ENCODE data around the gene ATP1B2.

The ATP1B2 gene

DNA sequence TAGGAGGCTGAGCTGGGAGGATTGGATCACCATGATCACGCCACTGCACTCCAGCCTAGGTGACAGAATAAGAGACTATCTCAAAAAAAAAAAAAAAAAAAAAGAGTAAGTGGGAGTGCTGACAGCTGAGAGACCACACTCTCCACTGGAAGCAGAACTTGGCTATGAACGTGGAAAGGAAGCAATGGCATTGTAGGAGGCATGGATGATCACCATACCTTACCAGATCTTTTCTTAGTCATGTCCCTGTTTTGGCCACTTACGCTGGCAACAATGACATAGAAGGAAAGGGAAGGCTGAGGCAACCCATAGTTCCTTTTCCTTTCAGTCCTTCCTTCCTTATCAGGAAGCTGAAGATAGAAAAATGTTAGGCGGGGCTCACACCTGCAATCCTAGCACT is 3.7 kb upstream of the ATP1B2 start:
- DNase-seq (ENCODE audit: low read depth in 1 of 2, low spot score in 1 of 2): no peak
- TF ChIP-seq, protein P1, sequence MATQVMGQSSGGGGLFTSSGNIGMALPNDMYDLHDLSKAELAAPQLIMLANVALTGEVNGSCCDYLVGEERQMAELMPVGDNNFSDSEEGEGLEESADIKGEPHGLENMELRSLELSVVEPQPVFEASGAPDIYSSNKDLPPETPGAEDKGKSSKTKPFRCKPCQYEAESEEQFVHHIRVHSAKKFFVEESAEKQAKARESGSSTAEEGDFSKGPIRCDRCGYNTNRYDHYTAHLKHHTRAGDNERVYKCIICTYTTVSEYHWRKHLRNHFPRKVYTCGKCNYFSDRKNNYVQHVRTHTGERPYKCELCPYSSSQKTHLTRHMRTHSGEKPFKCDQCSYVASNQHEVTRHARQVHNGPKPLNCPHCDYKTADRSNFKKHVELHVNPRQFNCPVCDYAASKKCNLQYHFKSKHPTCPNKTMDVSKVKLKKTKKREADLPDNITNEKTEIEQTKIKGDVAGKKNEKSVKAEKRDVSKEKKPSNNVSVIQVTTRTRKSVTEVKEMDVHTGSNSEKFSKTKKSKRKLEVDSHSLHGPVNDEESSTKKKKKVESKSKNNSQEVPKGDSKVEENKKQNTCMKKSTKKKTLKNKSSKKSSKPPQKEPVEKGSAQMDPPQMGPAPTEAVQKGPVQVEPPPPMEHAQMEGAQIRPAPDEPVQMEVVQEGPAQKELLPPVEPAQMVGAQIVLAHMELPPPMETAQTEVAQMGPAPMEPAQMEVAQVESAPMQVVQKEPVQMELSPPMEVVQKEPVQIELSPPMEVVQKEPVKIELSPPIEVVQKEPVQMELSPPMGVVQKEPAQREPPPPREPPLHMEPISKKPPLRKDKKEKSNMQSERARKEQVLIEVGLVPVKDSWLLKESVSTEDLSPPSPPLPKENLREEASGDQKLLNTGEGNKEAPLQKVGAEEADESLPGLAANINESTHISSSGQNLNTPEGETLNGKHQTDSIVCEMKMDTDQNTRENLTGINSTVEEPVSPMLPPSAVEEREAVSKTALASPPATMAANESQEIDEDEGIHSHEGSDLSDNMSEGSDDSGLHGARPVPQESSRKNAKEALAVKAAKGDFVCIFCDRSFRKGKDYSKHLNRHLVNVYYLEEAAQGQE (IDR thresholded peaks at IDR 0.05; ENCODE audit: insufficient replicate concordance, low read depth): no peak
- no peak for TF ChIP-seq SPI1 (IDR thresholded peaks at IDR 0.05; ENCODE audit: borderline replicate concordance, low read depth)
- no peak for TF ChIP-seq GABPA (IDR thresholded peaks at IDR 0.05; ENCODE audit: low read depth)
- TF ChIP-seq, protein P2, sequence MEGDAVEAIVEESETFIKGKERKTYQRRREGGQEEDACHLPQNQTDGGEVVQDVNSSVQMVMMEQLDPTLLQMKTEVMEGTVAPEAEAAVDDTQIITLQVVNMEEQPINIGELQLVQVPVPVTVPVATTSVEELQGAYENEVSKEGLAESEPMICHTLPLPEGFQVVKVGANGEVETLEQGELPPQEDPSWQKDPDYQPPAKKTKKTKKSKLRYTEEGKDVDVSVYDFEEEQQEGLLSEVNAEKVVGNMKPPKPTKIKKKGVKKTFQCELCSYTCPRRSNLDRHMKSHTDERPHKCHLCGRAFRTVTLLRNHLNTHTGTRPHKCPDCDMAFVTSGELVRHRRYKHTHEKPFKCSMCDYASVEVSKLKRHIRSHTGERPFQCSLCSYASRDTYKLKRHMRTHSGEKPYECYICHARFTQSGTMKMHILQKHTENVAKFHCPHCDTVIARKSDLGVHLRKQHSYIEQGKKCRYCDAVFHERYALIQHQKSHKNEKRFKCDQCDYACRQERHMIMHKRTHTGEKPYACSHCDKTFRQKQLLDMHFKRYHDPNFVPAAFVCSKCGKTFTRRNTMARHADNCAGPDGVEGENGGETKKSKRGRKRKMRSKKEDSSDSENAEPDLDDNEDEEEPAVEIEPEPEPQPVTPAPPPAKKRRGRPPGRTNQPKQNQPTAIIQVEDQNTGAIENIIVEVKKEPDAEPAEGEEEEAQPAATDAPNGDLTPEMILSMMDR (IDR thresholded peaks at IDR 0.05; ENCODE audit: insufficient read depth, low read length): no peak
- TF ChIP-seq POLR2AphosphoS5 (IDR thresholded peaks at IDR 0.05; ENCODE audit: low read depth): no peak
- Histone ChIP-seq H3K27me3 (ENCODE audit: insufficient read depth, poor library complexity, severe bottlenecking) (no peaks in the 10 kb centered on the region), H3K27ac (replicated peaks) (no peak overlapping the region), H3K4me3 (replicated peaks; ENCODE audit: insufficient read depth, low read length) (no peak overlapping the region)

DNA sequence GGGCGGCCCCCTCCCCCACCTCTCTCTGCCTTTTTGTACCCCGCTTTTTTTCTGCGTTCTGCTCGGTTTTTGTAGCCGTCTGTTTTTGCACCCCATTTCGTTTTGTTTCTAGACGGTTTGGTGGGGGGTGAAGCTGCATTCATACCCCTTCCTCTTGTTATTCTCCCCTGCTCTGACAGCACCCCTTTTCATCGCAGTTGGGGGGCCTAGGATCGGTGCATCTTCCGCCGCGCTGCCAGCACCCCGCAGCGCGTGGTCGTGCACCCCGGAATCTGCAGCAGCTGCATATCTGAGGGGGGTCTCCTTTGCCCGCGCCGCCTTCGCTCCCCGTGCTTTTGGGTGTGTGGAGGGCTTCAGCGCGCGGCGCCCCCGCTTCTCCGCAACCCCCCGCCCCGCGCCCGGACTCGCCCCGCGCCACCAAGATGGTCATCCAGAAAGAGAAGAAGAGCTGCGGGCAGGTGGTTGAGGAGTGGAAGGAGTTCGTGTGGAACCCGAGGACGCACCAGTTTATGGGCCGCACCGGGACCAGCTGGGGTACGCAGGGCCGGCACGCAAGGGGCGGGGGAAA is 455 bp downstream of the ATP1B2 start:
- DNase-seq (ENCODE audit: low read depth in 1 of 2, low spot score in 1 of 2): no peak
- no peak for TF ChIP-seq SPI1 (IDR thresholded peaks at IDR 0.05; ENCODE audit: borderline replicate concordance, low read depth)
- TF ChIP-seq, protein P2 (IDR thresholded peaks at IDR 0.05; ENCODE audit: insufficient read depth, low read length): no peak

DNA sequence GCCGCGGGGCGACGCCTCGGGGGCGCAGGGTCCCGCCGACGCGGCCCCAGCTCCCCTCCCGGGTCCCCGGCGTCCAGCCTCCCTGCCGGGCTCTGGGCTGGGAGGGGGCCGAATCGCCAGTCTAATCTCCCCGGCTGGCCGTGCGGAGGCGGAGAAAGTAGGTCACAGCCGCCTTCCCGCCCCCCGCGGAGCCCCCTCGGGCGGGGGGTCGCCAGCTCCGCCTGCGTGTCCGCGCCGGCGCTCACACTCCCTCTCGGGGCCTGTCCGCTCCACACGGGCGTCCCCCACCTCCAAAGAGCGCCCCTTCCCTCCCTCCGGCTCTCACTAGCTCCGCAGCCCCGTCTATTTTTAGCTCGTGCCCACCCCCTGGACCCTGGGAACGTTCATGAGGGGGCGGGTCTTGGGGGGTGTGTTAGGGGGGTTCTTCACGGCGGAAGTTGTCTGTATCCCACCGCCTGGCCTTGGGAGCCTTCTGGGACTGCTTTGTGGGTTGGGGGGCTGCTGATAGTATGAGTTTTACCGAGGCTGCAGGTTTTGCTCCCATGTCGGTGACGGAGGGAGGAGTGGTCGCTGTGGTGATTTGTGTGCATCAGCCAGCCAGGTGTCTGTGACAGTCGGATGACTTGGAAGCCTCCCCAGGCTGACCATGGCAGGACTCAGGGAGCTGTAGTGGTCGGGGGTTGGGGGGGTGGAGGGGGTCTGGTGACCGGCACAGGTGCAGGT is 1.1 kb downstream of the ATP1B2 start:
- Histone ChIP-seq H3K4me3 (replicated peaks; ENCODE audit: insufficient read depth, low read length) (no peak overlapping the region), H3K27me3 (ENCODE audit: insufficient read depth, poor library complexity, severe bottlenecking) (no peaks in the 10 kb centered on the region), H3K27ac (replicated peaks) (no peak overlapping the region)
- TF ChIP-seq GABPA (IDR thresholded peaks at IDR 0.05; ENCODE audit: low read depth) (no peak), POLR2AphosphoS5 (IDR thresholded peaks at IDR 0.05; ENCODE audit: low read depth) (no peak), SPI1 (IDR thresholded peaks at IDR 0.05; ENCODE audit: borderline replicate concordance, low read depth) (no peak)
- TF ChIP-seq, protein P1 (IDR thresholded peaks at IDR 0.05; ENCODE audit: insufficient replicate concordance, low read depth): no peak
- TF ChIP-seq, protein P2 (IDR thresholded peaks at IDR 0.05; ENCODE audit: insufficient read depth, low read length): no peak
- DNase-seq (ENCODE audit: low read depth in 1 of 2, low spot score in 1 of 2): no peak

More for the DNA sequence above, 455 bp downstream of the ATP1B2 start:
- Histone ChIP-seq H3K4me3 (replicated peaks; ENCODE audit: insufficient read depth, low read length) (no peak overlapping the region), H3K27ac (replicated peaks) (no peak overlapping the region), H3K27me3 (ENCODE audit: insufficient read depth, poor library complexity, severe bottlenecking) (no peaks in the 10 kb centered on the region)

Measured in HL-60 (cell line).